HepG2 (cell line): ENCODE data around the gene GH2. TPM values are rescaled to one million over a fixed set of nuclear protein-coding genes. Genes with fewer than 3 reads are reported as not detected.

Experiments used
- ARNTL ChIP-seq: sonication (generic); formaldehyde crosslinking; IDR thresholded peaks from 2 replicates; pipeline ENCODE4 v1.4.0; 2020; ENCODE audit warnings: mild to moderate bottlenecking, missing genetic modification reagents
- ATF2 ChIP-seq: sonication (generic); formaldehyde crosslinking; IDR thresholded peaks from 2 replicates; pipeline ENCODE4 v1.4.0; 2020; ENCODE audit warnings: missing genetic modification reagents
- ATM ChIP-seq: fragments of 450-650 bp; IDR thresholded peaks from 2 replicates; pipeline ENCODE4 v1.7.1; 2017; ENCODE audit warnings: mild to moderate bottlenecking, borderline replicate concordance
- FOSL1 ChIP-seq: sonication (generic); formaldehyde crosslinking; IDR thresholded peaks from 2 replicates; pipeline ENCODE4 v1.9.0; 2021; ENCODE audit warnings: missing genetic modification reagents, borderline replicate concordance
- HMGA1 ChIP-seq: sonication (generic); formaldehyde crosslinking; conservative IDR thresholded peaks from 2 replicates; pipeline ENCODE4 v1.4.0; 2020; ENCODE audit warnings: missing genetic modification reagents
- HOXA3 ChIP-seq: sonication (generic); formaldehyde crosslinking; IDR thresholded peaks from 2 replicates; pipeline ENCODE4 v1.5.0; 2020; ENCODE audit warnings: missing genetic modification reagents
- KDM6A ChIP-seq: IDR thresholded peaks from 2 replicates; pipeline ENCODE4 v1.6.1; 2016; ENCODE audit warnings: low read depth
- KLF6 ChIP-seq: IDR thresholded peaks from 2 replicates; pipeline ENCODE4 v1.8.0; 2016; ENCODE audit warnings: missing biosample characterization, missing genetic modification reagents
- NR2C2 ChIP-seq: sonication (generic); formaldehyde crosslinking; IDR thresholded peaks from 2 replicates; pipeline ENCODE4 v1.4.0; 2020; ENCODE audit warnings: missing genetic modification reagents, mild to moderate bottlenecking, moderate library complexity, borderline replicate concordance
- POGZ ChIP-seq: sonication (generic); formaldehyde crosslinking; IDR thresholded peaks from 2 replicates; pipeline ENCODE4 v1.4.0; 2020; ENCODE audit warnings: mild to moderate bottlenecking, missing genetic modification reagents
- RFX3 ChIP-seq: IDR thresholded peaks from 2 replicates; pipeline ENCODE4 v1.6.1; 2016; ENCODE audit warnings: missing biosample characterization, missing genetic modification reagents
- SP140L ChIP-seq: sonication (generic); formaldehyde crosslinking; IDR thresholded peaks from 2 replicates; pipeline ENCODE4 v1.4.0; 2020; ENCODE audit warnings: missing genetic modification reagents, borderline replicate concordance
- SRY ChIP-seq: sonication (generic); formaldehyde crosslinking; IDR thresholded peaks from 2 replicates; pipeline ENCODE4 v1.8.0; 2022; ENCODE audit warnings: mild to moderate bottlenecking, missing genetic modification reagents
- YEATS2 ChIP-seq: sonication (generic); formaldehyde crosslinking; IDR thresholded peaks from 2 replicates; pipeline ENCODE4 v1.4.0; 2020; ENCODE audit warnings: missing genetic modification reagents, borderline replicate concordance
- ZBTB3 ChIP-seq: sonication (generic); formaldehyde crosslinking; IDR thresholded peaks from 2 replicates; pipeline ENCODE4 v1.4.0; 2020; ENCODE audit warnings: low read depth, mild to moderate bottlenecking, moderate library complexity, missing genetic modification reagents, borderline replicate concordance
- ZKSCAN1 ChIP-seq: fragments of 150-350 bp; IDR thresholded peaks from 2 replicates; pipeline ENCODE4 v1.6.1; 2014; ENCODE audit warnings: low read length
- ZNF180 ChIP-seq: sonication (generic); formaldehyde crosslinking; IDR thresholded peaks from 2 replicates; pipeline ENCODE4 v1.4.0; 2020; ENCODE audit warnings: low read depth, missing genetic modification reagents, borderline replicate concordance
- ZNF607 ChIP-seq: sonication (generic); formaldehyde crosslinking; IDR thresholded peaks from 2 replicates; pipeline ENCODE4 v1.5.1; 2020; ENCODE audit warnings: missing genetic modification reagents, mild to moderate bottlenecking, borderline replicate concordance
- ZNF670 ChIP-seq: sonication (generic); formaldehyde crosslinking; IDR thresholded peaks from 2 replicates; pipeline ENCODE4 v1.8.0; 2022; ENCODE audit warnings: mild to moderate bottlenecking, missing genetic modification reagents, borderline replicate concordance
- ZNF724P ChIP-seq: sonication (generic); formaldehyde crosslinking; IDR thresholded peaks from 2 replicates; pipeline ENCODE4 v1.8.0; 2022; ENCODE audit warnings: missing genetic modification reagents, borderline replicate concordance
- ZNF839 ChIP-seq: sonication (generic); formaldehyde crosslinking; IDR thresholded peaks from 2 replicates; pipeline ENCODE4 v1.4.0; 2020; ENCODE audit warnings: missing genetic modification reagents, mild to moderate bottlenecking, borderline replicate concordance
- ZSCAN20 ChIP-seq: sonication (generic); formaldehyde crosslinking; IDR thresholded peaks from 2 replicates; pipeline ENCODE4 v1.4.0; 2020; ENCODE audit warnings: missing genetic modification reagents, mild to moderate bottlenecking, borderline replicate concordance
- polyA plus RNA-seq, 8 experiments: library from polyadenylated mRNA; depleted of rRNA in 3 of 8; stranded (reverse) in 7 of 8; unstranded in 1 of 8; fragments of >200 nt; fragmentation: Illumina TruSeq in 4 of 8; extraction: Trizol in 4 of 8; gene quantifications; 2 replicates each; pipeline versions ENCODE4 v1.2.1 to v1.2.3, GENCODE V29; 2011 to 2016; ENCODE audit warnings: low read depth in 4 of 8, missing spikeins in 1 of 8, mixed read lengths in 1 of 8; ENCODE audit not compliant: insufficient read depth in 1 of 8
- total RNA-seq, 5 experiments: library from RNA; depleted of rRNA; stranded (reverse); fragments of >200 nt; fragmentation: Illumina TruSeq; extraction: Trizol; gene quantifications; 2 replicates each; pipeline ENCODE4 v1.2.3, GENCODE V29; 2016; ENCODE audit warnings: low read depth in 1 of 5
- TF ChIP-seq, protein P1 (sequence below): sonication (generic); formaldehyde crosslinking; conservative IDR thresholded peaks from 2 replicates; pipeline ENCODE4 v1.8.0; 2022; ENCODE audit warnings: low read depth, missing genetic modification reagents
- TF ChIP-seq, protein P2 (sequence below): sonication (generic); formaldehyde crosslinking; IDR thresholded peaks from 2 replicates; pipeline ENCODE4 v1.5.0; 2020; ENCODE audit warnings: mild to moderate bottlenecking, missing genetic modification reagents, borderline replicate concordance

GH2 gene
- total and polyA plus RNA-seq, 2 of the 13 experiments (the other 11 are each of a cell fraction or from before 2014, with no cell fraction given), result not detected

GRCh38 chr17:63854709-63855108 is 27.0 kb downstream of the GH2 start (continued):
- TF ChIP-seq, protein P1, sequence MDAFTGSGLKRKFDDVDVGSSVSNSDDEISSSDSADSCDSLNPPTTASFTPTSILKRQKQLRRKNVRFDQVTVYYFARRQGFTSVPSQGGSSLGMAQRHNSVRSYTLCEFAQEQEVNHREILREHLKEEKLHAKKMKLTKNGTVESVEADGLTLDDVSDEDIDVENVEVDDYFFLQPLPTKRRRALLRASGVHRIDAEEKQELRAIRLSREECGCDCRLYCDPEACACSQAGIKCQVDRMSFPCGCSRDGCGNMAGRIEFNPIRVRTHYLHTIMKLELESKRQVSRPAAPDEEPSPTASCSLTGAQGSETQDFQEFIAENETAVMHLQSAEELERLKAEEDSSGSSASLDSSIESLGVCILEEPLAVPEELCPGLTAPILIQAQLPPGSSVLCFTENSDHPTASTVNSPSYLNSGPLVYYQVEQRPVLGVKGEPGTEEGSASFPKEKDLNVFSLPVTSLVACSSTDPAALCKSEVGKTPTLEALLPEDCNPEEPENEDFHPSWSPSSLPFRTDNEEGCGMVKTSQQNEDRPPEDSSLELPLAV (CRISPR knock-in tag), result no peak
- TF ChIP-seq SRY (CRISPR knock-in tag) (no peak), KDM6A (peak; percentile 41; the same call in 1 of the 2 replicates), POGZ (CRISPR knock-in tag) (no peak), ZKSCAN1 (no peak), ZNF724P (CRISPR knock-in tag) (no peak), HOXA3 (CRISPR knock-in tag) (peak; percentile 38; the same call in 1 of the 2 replicates), HMGA1 (CRISPR knock-in tag) (no peak), ATM (no peak), ARNTL (CRISPR knock-in tag) (no peak), RFX3 (CRISPR knock-in tag) (no peak), FOSL1 (CRISPR knock-in tag) (no peak), SP140L (no peak), ZNF607 (CRISPR knock-in tag) (no peak), ATF2 (CRISPR knock-in tag) (no peak), NR2C2 (CRISPR knock-in tag) (no peak), KLF6 (no peak), ZBTB3 (no peak), ZNF839 (CRISPR knock-in tag) (no peak), ZSCAN20 (CRISPR knock-in tag) (no peak), ZNF180 (no peak), ZNF670 (CRISPR knock-in tag) (0 out of 2 replicates have a peak, but pooled peaks have one; percentile 42), YEATS2 (CRISPR knock-in tag) (no peak)
- TF ChIP-seq, protein P2, sequence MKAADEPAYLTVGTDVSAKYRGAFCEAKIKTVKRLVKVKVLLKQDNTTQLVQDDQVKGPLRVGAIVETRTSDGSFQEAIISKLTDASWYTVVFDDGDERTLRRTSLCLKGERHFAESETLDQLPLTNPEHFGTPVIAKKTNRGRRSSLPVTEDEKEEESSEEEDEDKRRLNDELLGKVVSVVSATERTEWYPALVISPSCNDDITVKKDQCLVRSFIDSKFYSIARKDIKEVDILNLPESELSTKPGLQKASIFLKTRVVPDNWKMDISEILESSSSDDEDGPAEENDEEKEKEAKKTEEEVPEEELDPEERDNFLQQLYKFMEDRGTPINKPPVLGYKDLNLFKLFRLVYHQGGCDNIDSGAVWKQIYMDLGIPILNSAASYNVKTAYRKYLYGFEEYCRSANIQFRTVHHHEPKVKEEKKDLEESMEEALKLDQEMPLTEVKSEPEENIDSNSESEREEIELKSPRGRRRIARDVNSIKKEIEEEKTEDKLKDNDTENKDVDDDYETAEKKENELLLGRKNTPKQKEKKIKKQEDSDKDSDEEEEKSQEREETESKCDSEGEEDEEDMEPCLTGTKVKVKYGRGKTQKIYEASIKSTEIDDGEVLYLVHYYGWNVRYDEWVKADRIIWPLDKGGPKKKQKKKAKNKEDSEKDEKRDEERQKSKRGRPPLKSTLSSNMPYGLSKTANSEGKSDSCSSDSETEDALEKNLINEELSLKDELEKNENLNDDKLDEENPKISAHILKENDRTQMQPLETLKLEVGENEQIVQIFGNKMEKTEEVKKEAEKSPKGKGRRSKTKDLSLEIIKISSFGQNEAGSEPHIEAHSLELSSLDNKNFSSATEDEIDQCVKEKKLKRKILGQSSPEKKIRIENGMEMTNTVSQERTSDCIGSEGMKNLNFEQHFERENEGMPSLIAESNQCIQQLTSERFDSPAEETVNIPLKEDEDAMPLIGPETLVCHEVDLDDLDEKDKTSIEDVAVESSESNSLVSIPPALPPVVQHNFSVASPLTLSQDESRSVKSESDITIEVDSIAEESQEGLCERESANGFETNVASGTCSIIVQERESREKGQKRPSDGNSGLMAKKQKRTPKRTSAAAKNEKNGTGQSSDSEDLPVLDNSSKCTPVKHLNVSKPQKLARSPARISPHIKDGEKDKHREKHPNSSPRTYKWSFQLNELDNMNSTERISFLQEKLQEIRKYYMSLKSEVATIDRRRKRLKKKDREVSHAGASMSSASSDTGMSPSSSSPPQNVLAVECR, result peak; percentile 48; the same call in 1 of the 2 replicates
